ENCODE measurements around the gene MCRS1. TPM values are rescaled to one million over a fixed set of nuclear protein-coding genes. Genes with fewer than 3 reads are reported as not detected.

Gene MCRS1
- total and polyA plus RNA-seq, 3 experiments from 2014 or later = 61.6 to 96.5 (median 89.1) TPM

DNA sequence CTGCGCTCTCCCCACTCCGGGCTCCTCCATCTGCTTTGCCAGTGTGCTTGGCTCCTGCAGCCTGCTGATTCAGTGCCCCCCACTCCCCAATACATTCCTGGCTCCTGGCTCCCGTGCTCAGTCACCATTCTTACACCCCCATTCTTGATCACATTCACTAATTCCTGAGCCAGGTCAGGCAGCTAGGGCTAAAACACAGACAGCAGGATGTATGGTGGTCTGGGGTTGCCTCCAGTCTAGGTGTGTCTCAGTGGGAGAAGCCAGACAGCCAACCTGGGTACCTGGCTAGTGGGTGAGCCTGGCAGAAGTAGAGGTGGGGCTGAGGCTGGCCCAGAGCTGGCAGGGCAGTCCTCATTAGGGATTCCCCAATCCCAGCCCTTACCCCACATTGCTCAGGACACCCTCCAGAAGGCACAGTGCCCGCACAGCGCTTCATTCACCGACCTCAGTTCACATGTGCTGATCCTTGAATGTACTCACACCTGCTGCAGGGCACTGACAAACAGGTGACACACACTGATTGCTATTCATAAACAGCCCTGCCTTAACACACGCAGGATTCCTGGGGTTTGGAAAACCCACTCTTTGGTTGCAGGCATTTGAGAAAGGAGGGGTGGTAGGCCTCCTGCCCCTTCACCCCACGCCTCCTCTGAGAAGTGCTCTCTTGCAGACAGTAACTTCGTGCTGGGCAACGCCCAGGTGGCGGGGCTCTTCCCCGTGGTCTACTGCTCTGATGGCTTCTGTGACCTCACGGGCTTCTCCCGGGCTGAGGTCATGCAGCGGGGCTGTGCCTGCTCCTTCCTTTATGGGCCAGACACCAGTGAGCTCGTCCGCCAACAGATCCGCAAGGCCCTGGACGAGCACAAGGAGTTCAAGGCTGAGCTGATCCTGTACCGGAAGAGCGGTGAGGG is 27.5 kb downstream of the MCRS1 start:
- peaks cover 13 to 40% (median 17%) of the 10 kb centered on the region in 3 donors for H3K4me1 Mint-ChIP-seq
- no peaks in the 10 kb centered on the region for H3K9me3 Mint-ChIP-seq

GRCh38 chr12:49539406-49540228 is 28.3 kb downstream of the MCRS1 start:
- Histone ChIP-seq H3K4me1 (ENCODE audit: insufficient read depth, low read length) (peaks cover 11% of the 10 kb centered on the region), H3K27ac (ENCODE audit: low read depth, low read length) (no peak overlapping the region), H3K4me3 (ENCODE audit: low read length) (peak overlapping the region; percentile 34), H3K9me3 (ENCODE audit: low read length) (no peaks in the 10 kb centered on the region), H3K27me3 (ENCODE audit: insufficient read depth, low read length, poor library complexity, severe bottlenecking) (no peaks in the 10 kb centered on the region), H3K36me3 (ENCODE audit: insufficient read depth, low read length) (no peaks in the 10 kb centered on the region)
- peak overlapping the region in 6 of 8 donors; percentile 63 to 90 (median 76) for H3K27ac Mint-ChIP-seq
- peak in 1 of 5 donors; percentile 20 for DNase-seq
- peaks cover 3 to 14% of the 10 kb centered on the region in 2 donors for H3K27me3 Mint-ChIP-seq
- no peaks in the 10 kb centered on the region for H3K9me3 Mint-ChIP-seq
- no peaks in the 10 kb centered on the region for H3K36me3 Mint-ChIP-seq
- H3K4me3 Mint-ChIP-seq = peak overlapping the region; percentile 58 to 88 (median 70)
- POLR2A ChIA-PET = interaction anchor here (1.0 to 1.3 kb wide), 3 partner anchors 19 to 28 kb away, joined by 3 to 6 read pairs (median 4); no protein-coding TSS in a partner anchor
- H3K4me1 Mint-ChIP-seq = peaks cover 13 to 40% (median 17%) of the 10 kb centered on the region in 3 donors
- CTCF ChIA-PET = interaction anchor here (1.2 to 1.3 kb wide), 3 partner anchors 13 to 181 kb away, joined by 3 to 4 read pairs (median 4); no protein-coding TSS in a partner anchor

More for the DNA sequence above, 27.5 kb downstream of the MCRS1 start:
- Mint-ChIP-seq H3K36me3 (no peaks in the 10 kb centered on the region), H3K4me3 (peak overlapping the region; percentile 34 to 88 (median 63)), H3K27ac (peak overlapping the region in 6 of 8 donors; percentile 64 to 86 (median 72)), H3K27me3 (peaks cover 3 to 17% of the 10 kb centered on the region in 2 donors)
- H3K27ac ChIP-seq (ENCODE audit: low read depth, low read length) = no peak overlapping the region
- no peaks in the 10 kb centered on the region for H3K36me3 ChIP-seq (ENCODE audit: insufficient read depth, low read length)
- no peaks in the 10 kb centered on the region for H3K9me3 ChIP-seq (ENCODE audit: low read length)
- H3K27me3 ChIP-seq (ENCODE audit: insufficient read depth, low read length, poor library complexity, severe bottlenecking) = no peaks in the 10 kb centered on the region
- no peak overlapping the region for H3K4me3 ChIP-seq (ENCODE audit: low read length)
- peaks cover 11% of the 10 kb centered on the region for H3K4me1 ChIP-seq (ENCODE audit: insufficient read depth, low read length)
- no peak for DNase-seq
- ChIA-PET CTCF (interaction anchor here (1.2 to 1.3 kb wide), 2 partner anchors 12 to 182 kb away, joined by 4 read pairs; no protein-coding TSS in a partner anchor), POLR2A (no interaction called here)

- Mint-ChIP-seq H3K9me3 (no peaks in the 10 kb centered on the region), H3K27ac (peak within 1 kb of the TSS in 7 of 8 donors; percentile 46 to 90 (median 68)), H3K4me3 (peak within 1 kb of the TSS; percentile 71 to 92 (median 78)), H3K27me3 (peaks cover 3 to 10% of the 10 kb centered on the region in 2 donors), H3K4me1 (peaks cover 13 to 40% (median 17%) of the 10 kb centered on the region in 3 donors), H3K36me3 (no peaks in the 10 kb centered on the region)
- Histone ChIP-seq H3K27me3 (ENCODE audit: insufficient read depth, low read length, poor library complexity, severe bottlenecking) (no peaks in the 10 kb centered on the region), H3K9me3 (ENCODE audit: low read length) (no peaks in the 10 kb centered on the region), H3K4me1 (ENCODE audit: insufficient read depth, low read length) (peaks cover 11% of the 10 kb centered on the region), H3K36me3 (ENCODE audit: insufficient read depth, low read length) (no peaks in the 10 kb centered on the region), H3K27ac (ENCODE audit: low read depth, low read length) (no peak within 1 kb of the TSS), H3K4me3 (ENCODE audit: low read length) (peak within 1 kb of the TSS; percentile 76)
- CTCF ChIA-PET = interaction anchor here (1.1 to 1.7 kb wide), 5 partner anchors 13 to 41 kb away, joined by 3 to 4 read pairs (median 4); no protein-coding TSS in a partner anchor
- POLR2A ChIA-PET = interaction anchor here (0.6 to 1.3 kb wide), 8 partner anchors 20 to 202 kb away, joined by 3 to 6 read pairs (median 4); partner anchors contain the start of genes SPATS2 and TMBIM6
- DNase-seq = peak; percentile 86 to 97 (median 87)
Measured at GRCh38 chr12:49538510-49539403, 29.2 kb downstream of the MCRS1 start, which contains the start of gene KCNH3. Gene KCNH3 (plus strand): TSS chr12:49539030. CDS start chr12:49539417, 387 bp downstream.

- peaks cover 3 to 10% of the 10 kb centered on the region in 2 donors for H3K27me3 Mint-ChIP-seq
- POLR2A ChIA-PET = interaction anchor here (0.6 to 1.3 kb wide), 9 partner anchors 20 to 272 kb away, joined by 3 to 8 read pairs (median 4); partner anchors contain the start of genes SPATS2 and TMBIM6
- DNase-seq = peak in 2 of 5 donors; percentile 23 to 58
Measured at GRCh38 chr12:49537752-49538509, 30.0 kb downstream of the MCRS1 start.

GRCh38 chr12:49537231-49537751 is 30.7 kb downstream of the MCRS1 start:
- no peak for DNase-seq
- Histone ChIP-seq H3K9me3 (ENCODE audit: low read length) (no peaks in the 10 kb centered on the region), H3K27me3 (ENCODE audit: insufficient read depth, low read length, poor library complexity, severe bottlenecking) (no peaks in the 10 kb centered on the region), H3K4me3 (ENCODE audit: low read length) (peak overlapping the region; percentile 76), H3K27ac (ENCODE audit: low read depth, low read length) (no peak overlapping the region), H3K4me1 (ENCODE audit: insufficient read depth, low read length) (peaks cover 11% of the 10 kb centered on the region), H3K36me3 (ENCODE audit: insufficient read depth, low read length) (no peaks in the 10 kb centered on the region)
- ChIA-PET CTCF (interaction anchor here (0.7 to 1.7 kb wide), 4 partner anchors 17 to 179 kb away, joined by 3 to 4 read pairs (median 4); no protein-coding TSS in a partner anchor), POLR2A (interaction anchor here (0.6 to 0.9 kb wide), 6 partner anchors 19 to 271 kb away, joined by 3 to 8 read pairs (median 4); partner anchors contain the start of gene SPATS2)
- Mint-ChIP-seq H3K4me1 (peaks cover 13 to 32% (median 13%) of the 10 kb centered on the region in 3 donors), H3K27ac (peak overlapping the region in 5 of 8 donors; percentile 46 to 74 (median 58)), H3K4me3 (peak overlapping the region; percentile 71 to 92 (median 80)), H3K27me3 (peaks cover 3 to 10% of the 10 kb centered on the region in 2 donors), H3K9me3 (no peaks in the 10 kb centered on the region), H3K36me3 (no peaks in the 10 kb centered on the region)

More at GRCh38 chr12:49537752-49538509, 30.0 kb downstream of the MCRS1 start:
- Histone ChIP-seq H3K27ac (ENCODE audit: low read depth, low read length) (no peak overlapping the region), H3K27me3 (ENCODE audit: insufficient read depth, low read length, poor library complexity, severe bottlenecking) (no peaks in the 10 kb centered on the region), H3K9me3 (ENCODE audit: low read length) (no peaks in the 10 kb centered on the region), H3K4me1 (ENCODE audit: insufficient read depth, low read length) (peaks cover 11% of the 10 kb centered on the region), H3K36me3 (ENCODE audit: insufficient read depth, low read length) (no peaks in the 10 kb centered on the region), H3K4me3 (ENCODE audit: low read length) (peak overlapping the region; percentile 76)
- H3K4me1 Mint-ChIP-seq = peaks cover 13 to 36% (median 13%) of the 10 kb centered on the region in 3 donors
- no peaks in the 10 kb centered on the region for H3K9me3 Mint-ChIP-seq
- peak overlapping the region; percentile 71 to 92 (median 83) for H3K4me3 Mint-ChIP-seq
- H3K36me3 Mint-ChIP-seq = no peaks in the 10 kb centered on the region
- CTCF ChIA-PET = interaction anchor here (1.1 to 1.7 kb wide), 5 partner anchors 14 to 180 kb away, joined by 3 to 4 read pairs (median 3); no protein-coding TSS in a partner anchor
- H3K27ac Mint-ChIP-seq = peak overlapping the region in 6 of 8 donors; percentile 46 to 79 (median 68)

- Histone ChIP-seq H3K27ac (ENCODE audit: low read depth, low read length) (no peak overlapping the region), H3K36me3 (ENCODE audit: insufficient read depth, low read length) (no peaks in the 10 kb centered on the region), H3K4me1 (ENCODE audit: insufficient read depth, low read length) (peaks cover 11% of the 10 kb centered on the region), H3K4me3 (ENCODE audit: low read length) (no peak overlapping the region), H3K9me3 (ENCODE audit: low read length) (no peaks in the 10 kb centered on the region), H3K27me3 (ENCODE audit: insufficient read depth, low read length, poor library complexity, severe bottlenecking) (no peaks in the 10 kb centered on the region)
- peak overlapping the region; percentile 27 to 84 (median 68) for H3K4me3 Mint-ChIP-seq
- peaks cover 3 to 10% of the 10 kb centered on the region in 2 donors for H3K27me3 Mint-ChIP-seq
- no peak for DNase-seq
- peak overlapping the region in 1 of 8 donors; percentile 74 for H3K27ac Mint-ChIP-seq
- ChIA-PET CTCF (interaction anchor here (0.7 to 1.7 kb wide), 2 partner anchors 17 to 103 kb away, joined by 4 read pairs; no protein-coding TSS in a partner anchor), POLR2A (interaction anchor here (0.6 kb wide), 2 partner anchors 19 to 112 kb away, joined by 3 to 5 read pairs; no protein-coding TSS in a partner anchor)
- no peaks in the 10 kb centered on the region for H3K36me3 Mint-ChIP-seq
- no peaks in the 10 kb centered on the region for H3K9me3 Mint-ChIP-seq
- H3K4me1 Mint-ChIP-seq = peaks cover 13 to 27% (median 13%) of the 10 kb centered on the region in 3 donors
Measured at GRCh38 chr12:49536526-49537071, 31.3 kb downstream of the MCRS1 start.
